CD4-positive, alpha-beta T cell treated with Interleukin-15 for 4 hours (primary cell): ENCODE data around the gene DOCK10.
"Not testable (repeated sequence)": the region's sequence is repeated elsewhere in the genome, so short reads cannot be mapped to it uniquely, and the experiment has no call there.

Experiments used
- DNase-seq: peaks from one replicate; pipeline ENCODE4 v3.0.0-alpha.2; 2020; ENCODE audit warnings: low spot score

DOCK10 gene

DNA sequence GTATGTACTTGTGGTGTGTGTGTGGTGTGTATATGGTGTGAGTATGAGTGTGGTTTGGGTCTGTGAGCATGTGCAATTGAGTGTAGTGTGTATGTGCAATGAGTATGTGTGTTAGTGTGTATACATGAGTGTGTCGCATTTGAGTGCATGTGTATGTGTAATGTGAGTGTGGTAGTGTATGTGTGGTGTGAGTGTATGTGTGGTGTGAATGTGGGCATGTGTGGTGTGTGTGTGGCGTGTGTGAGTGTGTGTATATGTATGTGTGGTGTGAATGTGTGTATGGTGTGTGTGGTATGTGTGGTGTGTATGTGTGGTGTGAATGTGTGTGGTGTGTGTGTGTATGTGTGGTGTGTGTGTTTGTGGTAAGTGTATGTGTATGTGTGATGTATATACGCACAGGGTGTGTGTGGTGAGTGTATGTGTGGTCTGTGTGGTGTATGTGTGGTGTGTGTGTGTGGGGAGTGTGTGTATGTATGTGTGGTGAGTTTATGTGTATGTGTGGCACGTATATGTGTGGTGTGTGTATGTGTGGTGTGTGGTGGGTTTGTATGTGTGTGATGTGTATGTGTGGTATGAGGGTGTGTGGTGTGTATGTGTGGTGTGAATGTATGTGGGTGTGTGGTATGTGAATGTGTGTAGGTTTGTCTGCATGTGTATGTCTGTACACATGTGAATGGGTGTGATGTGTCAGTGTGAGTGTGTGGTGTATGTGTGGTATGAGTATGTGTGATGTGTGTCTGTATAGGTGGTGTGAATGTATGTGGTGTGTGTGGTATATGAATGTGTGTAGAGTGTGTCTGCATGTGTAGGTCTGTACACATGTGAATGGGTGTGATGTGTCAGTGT, 123.4 kb downstream of the DOCK10 start:
- no peak for DNase-seq

DNA sequence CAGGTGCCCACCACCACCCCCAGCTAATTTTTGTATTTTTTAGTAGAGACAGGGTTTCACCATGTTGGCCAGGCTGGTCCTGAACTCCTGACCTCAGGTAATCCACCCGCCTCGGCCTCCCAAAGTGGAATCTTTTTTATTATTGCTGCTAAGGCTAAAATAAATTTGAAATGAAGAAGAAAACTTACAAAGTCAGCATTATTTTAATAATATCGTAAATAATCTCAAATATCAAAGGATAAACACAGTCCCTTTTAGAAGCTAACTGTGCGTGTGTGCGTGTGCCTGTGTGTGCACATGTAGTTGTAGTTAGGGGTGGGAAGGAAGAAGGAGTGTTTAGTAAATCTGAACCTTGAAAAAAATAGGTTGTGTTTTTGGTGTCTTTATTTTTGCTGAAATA, 125.0 kb downstream of the DOCK10 start:
- DNase-seq = not testable (repeated sequence)

GRCh38 chr2:224915136-224915535, 127.1 kb downstream of the DOCK10 start:
- DNase-seq = no peak

GRCh38 chr2:224910574-224910925, 131.7 kb downstream of the DOCK10 start:
- no peak for DNase-seq

DNA sequence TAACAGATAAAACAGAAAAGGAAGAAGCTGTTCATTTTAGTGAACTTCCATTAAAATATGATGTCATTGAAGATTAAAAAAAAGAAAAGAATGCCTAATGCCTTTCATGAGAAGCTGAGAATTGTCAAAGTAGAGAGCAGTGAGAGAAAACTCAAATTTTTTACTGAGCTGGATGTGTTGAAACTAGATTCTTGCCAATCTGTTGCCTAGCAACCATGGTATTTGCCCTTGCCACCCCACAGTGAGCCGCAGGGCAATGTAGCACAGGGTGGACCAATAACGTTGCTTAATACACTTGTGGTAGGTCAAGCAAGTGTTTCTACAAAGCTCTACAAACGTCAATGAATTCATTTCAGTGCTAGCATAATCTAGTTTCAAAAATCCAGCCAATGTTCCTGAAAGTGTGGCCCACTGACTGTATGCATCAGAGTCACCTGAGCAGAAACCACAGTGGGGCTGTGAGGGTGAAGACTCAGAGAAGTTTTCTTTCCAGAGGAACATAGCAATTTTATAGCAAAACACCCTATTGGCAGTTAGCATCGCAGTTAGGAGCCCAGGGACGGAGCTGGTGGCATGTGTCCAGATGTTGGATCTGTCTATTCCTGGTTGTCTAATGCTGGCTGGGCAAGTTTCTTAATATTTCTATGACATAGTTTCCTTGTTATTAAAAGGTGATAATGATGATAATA, 132.2 kb downstream of the DOCK10 start:
- peak; percentile 43 for DNase-seq

DNA sequence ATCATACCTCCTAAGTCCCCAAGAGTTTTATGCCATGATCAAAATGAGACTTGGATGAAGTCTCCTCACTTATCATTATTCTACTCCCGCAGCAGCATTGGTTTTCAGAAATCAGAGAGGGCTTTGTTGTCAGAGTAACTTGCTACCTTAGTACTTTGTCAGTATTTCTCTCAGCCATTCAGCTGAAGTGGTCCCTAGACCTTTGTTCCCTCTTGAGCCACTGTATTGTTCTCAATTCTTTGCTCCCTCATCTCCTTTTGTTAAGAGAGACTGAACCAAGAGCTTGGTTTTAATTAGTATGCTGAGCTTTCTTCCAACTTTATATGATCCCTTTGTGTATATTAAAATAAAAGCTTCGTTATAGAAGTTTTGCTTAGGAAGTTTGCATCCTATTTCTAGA, 133.4 kb downstream of the DOCK10 start:
- DNase-seq = no peak

- DNase-seq = no peak
Observed at GRCh38 chr2:224904381-224904780, 137.9 kb downstream of the DOCK10 start.

- DNase-seq = no peak
Observed at GRCh38 chr2:224903621-224904020, 138.6 kb downstream of the DOCK10 start.

DNA sequence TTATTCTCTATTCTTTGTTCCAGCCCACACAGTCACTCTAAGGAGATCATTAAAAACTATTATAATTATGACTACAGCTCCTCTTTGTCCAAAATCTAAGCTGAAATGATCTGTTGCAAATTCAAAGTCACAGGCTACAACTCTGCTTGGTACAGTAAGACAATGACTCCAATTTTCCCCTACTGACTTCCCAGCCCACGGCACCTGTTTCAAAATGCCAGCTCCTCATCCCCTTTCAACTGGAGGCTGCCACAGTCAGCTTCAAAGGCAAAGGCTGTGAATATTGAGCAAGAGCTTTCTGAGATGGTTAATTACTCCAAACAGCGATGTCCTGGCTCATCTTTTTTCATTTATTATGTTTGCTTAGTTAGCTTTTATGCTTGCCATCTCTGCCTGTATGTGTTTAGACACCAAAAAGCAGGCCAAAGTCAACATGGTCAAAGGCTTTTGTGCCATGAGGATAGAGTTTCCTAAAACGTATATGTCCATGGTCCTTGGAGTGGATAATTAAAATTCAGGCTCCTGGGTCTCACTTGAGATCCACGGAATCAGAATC, 141.1 kb downstream of the DOCK10 start:
- no peak for DNase-seq

DNA sequence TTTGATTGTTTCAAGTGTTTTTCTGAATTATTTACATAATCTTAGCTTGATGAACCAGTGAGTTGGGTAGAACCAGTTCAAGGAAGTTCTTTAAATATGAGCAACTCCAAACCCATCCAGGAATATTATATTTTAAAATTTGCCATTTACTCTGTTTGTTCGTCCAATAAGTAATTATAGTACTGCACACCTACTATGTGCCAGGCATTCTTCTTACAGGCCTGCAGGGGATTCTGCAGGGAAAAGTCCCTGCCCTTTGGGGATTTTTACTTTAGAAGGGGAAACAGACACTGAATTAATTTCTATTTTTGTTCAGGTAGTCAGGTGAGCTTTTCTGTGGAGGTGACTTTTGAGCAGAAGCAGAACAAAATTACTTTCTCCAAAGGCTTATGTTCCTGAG, 146.9 kb downstream of the DOCK10 start:
- no peak for DNase-seq

- DNase-seq = peak; percentile 50
Observed at GRCh38 chr2:224894356-224894755, 147.9 kb downstream of the DOCK10 start.

DNA sequence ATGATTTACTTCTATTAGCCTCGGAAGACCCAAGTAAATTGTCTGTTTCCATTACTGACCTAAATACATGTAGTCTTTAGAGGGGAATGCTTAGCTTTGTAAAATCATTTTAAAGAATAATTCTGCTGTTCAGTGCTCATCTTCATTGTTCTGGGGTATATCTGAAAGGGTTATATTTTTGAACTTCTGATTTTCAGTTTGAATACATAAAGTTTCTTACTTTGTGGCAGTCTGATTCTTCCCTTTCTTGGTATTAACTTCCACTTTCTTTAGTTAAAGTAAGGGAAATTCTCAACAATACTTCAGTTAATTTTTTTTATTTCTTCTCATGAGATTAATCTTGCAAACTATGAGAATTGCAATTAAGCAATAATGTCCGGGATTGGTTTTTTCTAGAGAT, 148.4 kb downstream of the DOCK10 start:
- no peak for DNase-seq

- no peak for DNase-seq
Observed at GRCh38 chr2:224892574-224893204, 149.6 kb downstream of the DOCK10 start.

DNA sequence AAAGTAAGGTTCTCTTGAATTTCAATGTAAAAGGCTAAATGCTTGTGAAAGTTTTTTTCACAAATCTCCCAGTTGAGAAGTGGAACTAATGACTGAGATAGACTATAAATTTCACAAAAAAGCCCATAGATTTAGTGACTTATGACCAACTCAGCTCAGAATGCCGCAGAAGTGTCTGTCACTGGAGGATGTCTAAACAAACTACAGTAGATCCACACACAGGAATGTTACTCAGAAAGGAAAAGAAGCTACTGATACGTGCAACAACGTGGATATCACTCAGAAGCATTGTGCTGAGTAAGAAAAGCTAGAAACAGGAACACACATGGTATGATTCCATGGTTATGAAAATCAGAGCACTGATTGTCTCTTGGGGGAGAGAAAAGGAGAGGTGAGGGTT, 151.9 kb downstream of the DOCK10 start:
- no peak for DNase-seq

- DNase-seq = no peak
Observed at GRCh38 chr2:224887141-224887540, 155.1 kb downstream of the DOCK10 start.

DNA sequence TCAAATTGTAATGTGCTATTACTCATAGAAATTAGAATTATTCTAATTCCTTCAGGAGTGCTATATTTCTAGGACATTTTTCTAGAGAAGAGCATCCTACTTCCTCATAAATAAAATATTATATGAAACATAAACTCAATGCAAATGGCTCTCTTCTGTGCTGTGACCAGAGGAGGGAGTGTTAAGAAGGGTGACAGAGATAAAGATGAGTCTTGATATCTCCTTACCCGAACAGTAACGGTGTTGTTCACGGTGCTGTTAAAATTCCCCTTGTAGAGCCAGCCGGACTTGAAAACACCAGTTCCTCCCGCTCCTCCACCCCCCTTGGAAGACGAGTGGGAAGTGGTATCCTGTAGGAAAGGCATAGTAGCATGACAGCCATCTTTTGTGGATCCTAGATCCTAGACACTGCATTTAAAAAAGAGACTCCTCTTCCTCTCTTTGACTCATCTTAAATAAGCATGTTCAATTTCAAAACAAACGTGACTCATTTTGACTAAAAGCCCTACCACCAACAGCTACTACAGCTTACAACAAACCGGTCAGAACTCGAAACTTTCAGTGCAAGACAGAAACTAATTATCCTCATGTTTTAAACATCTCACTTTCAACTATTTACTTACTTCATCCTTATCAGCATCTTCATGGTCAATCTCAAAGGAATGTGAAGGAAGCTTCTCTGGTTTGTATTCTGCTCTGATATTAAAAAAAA, 156.3 kb downstream of the DOCK10 start:
- DNase-seq = peak; percentile 23

DNA sequence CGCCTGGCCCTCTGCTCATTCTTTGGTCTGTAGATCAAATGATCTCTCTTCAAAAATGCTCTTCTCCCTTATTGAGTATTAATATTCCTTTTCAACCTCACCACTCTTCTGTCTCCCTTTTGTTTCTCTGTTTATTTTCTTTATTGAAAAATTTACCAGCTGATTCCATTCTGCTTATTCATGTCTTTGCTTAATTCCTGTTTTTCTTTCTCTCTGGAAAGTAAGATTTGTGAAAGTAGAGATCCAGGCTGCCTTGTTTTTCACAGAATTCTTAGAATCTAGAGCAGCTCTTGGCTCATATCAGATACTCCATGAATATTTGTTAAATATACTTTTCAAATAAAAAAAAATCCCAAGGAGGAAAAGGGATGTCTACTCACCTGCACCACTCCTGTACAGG, 157.0 kb downstream of the DOCK10 start:
- no peak for DNase-seq

DNA sequence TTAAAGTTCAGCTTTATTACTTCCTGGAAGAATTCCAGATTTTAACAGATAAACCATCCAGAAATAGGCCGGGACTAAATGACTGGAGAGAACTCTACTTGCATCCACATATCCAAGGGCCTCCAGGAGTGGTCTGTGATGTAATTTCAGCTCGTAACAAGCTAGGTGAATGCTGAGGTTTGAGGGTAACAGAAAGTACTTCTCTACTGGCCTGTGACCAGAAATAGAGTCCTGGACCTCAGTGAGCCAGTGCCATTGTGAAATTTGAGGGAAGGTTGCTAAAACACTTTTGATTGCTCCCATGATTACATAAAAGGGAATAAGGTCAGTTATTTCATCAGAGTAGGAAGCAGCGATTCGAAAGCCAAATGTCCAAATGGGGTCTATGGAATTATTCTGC, 158.1 kb downstream of the DOCK10 start:
- no peak for DNase-seq

DNA sequence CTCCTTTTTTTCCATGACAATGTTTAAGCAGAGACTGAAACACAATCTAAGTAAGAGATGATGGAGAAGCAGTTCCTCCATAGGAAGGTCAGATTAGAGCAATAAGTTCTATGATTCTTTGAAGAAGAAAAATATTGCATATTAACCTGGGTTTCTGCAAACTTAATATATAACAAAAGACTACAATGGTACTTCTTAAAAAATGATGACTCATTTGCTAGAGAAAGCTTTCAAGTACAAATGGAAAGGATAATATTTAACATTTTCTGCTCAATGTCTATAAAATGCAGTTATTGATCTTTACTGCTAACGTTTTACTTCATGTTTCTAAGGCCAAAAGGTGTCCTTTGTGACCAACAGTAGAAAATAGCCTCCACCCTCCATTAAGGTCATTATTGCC, 158.6 kb downstream of the DOCK10 start:
- DNase-seq = no peak

- DNase-seq = no peak
Observed at GRCh38 chr2:224883172-224883516, 159.1 kb downstream of the DOCK10 start.

- peak; percentile 18 for DNase-seq
Observed at GRCh38 chr2:224882291-224883171, 159.7 kb downstream of the DOCK10 start.
